ENCODE results near the gene IRF9. TPM values are rescaled to one million over a fixed set of nuclear protein-coding genes. Genes with fewer than 3 reads are reported as not detected.

Gene IRF9
- total and polyA plus RNA-seq, 2 of the 13 experiments (the other 11 are each of a cell fraction or from before 2014, with no cell fraction given) = 14.9 to 49.7 TPM

- TF ChIP-seq THAP7 (CRISPR knock-in tag; IDR thresholded peaks at IDR 0.05) = peak; percentile 86
- TF ChIP-seq RFXANK (CRISPR knock-in tag; IDR thresholded peaks at IDR 0.05) = no peak; the same call in 1 of the 2 replicates
- TF ChIP-seq ZNF879 (CRISPR knock-in tag; IDR thresholded peaks at IDR 0.05) = no peak; the same call in none of the 2 replicates
- peak; percentile 96 for TF ChIP-seq SNAPC4 (CRISPR knock-in tag; IDR thresholded peaks at IDR 0.05)
- no peak for TF ChIP-seq ZNF382 (CRISPR knock-in tag; IDR thresholded peaks at IDR 0.05; ENCODE audit: borderline replicate concordance)
- no peak for TF ChIP-seq FOSL1 (CRISPR knock-in tag; IDR thresholded peaks at IDR 0.05; ENCODE audit: borderline replicate concordance)
- TF ChIP-seq ZNF10 (CRISPR knock-in tag; IDR thresholded peaks at IDR 0.05; ENCODE audit: borderline replicate concordance, low read depth) = no peak
- no peak for TF ChIP-seq ZNF775 (CRISPR knock-in tag; IDR thresholded peaks at IDR 0.05; ENCODE audit: borderline replicate concordance)
- 0 out of 2 replicates have a peak, but pooled peaks have one; percentile 65 for TF ChIP-seq IRF9 (CRISPR knock-in tag; IDR thresholded peaks at IDR 0.05; ENCODE audit: borderline replicate concordance)
- TF ChIP-seq DBP (CRISPR knock-in tag; IDR thresholded peaks at IDR 0.05; ENCODE audit: not compliant biosample characterization) = no peak
- peak; percentile 89 for TF ChIP-seq SAFB2 (CRISPR knock-in tag; IDR thresholded peaks at IDR 0.05; ENCODE audit: borderline replicate concordance, low read depth)
- TF ChIP-seq ESRRA (CRISPR knock-in tag; IDR thresholded peaks at IDR 0.05; ENCODE audit: low read depth) = peak; percentile 66
- no peak; the same call in 1 of the 2 replicates for TF ChIP-seq GABPB1 (CRISPR knock-in tag; IDR thresholded peaks at IDR 0.05)
- no peak for TF ChIP-seq BCLAF1 (IDR thresholded peaks at IDR 0.05)
- TF ChIP-seq ZIK1 (CRISPR knock-in tag; IDR thresholded peaks at IDR 0.05; ENCODE audit: borderline replicate concordance, low read depth) = peak; percentile 81
- no peak for TF ChIP-seq ZNF329 (CRISPR knock-in tag; IDR thresholded peaks at IDR 0.05; ENCODE audit: low read depth)
- peak; percentile 65; the same call in 1 of the 2 replicates for TF ChIP-seq ZBTB1 (CRISPR knock-in tag; IDR thresholded peaks at IDR 0.05; ENCODE audit: borderline replicate concordance)
- 0 out of 2 replicates have a peak, but pooled peaks have one; percentile 6 for TF ChIP-seq ETV5 (CRISPR knock-in tag; IDR thresholded peaks at IDR 0.05; ENCODE audit: borderline replicate concordance)
- no peak for TF ChIP-seq ATM (IDR thresholded peaks at IDR 0.05; ENCODE audit: borderline replicate concordance)
Measured at GRCh38 chr14:24146453-24146977, 14.6 kb upstream of the IRF9 start, which contains the start of gene PSME2 (continued).

All from HepG2 (cell line).